Activated B cell treated with CpG ODN at 0.5 μM for 24 hours (primary cell): Measurements from ENCODE around the gene PNPLA3. TPM values are rescaled to one million over a fixed set of nuclear protein-coding genes. Genes with fewer than 3 reads are reported as not detected.

Experiments
- ATAC-seq: fragments of 200-7000 bp; cut with Tn5 transposase; one replicate; pipeline ENCODE4 v1.10.0; 2021; ENCODE audit warnings: low read depth, mild to moderate bottlenecking, moderate library complexity
- CTCF ChIA-PET: fragments of 350-600 bp; sonication (Branson Sonifier 250); formaldehyde crosslinking; loops from one replicate; lab custom pipeline; 2021; ENCODE audit warnings: antibody characterized with exemption; lab: Charles Lee
- POLR2A ChIA-PET: fragments of 350-600 bp; sonication (Branson Sonifier 250); formaldehyde crosslinking; loops from one replicate; lab custom pipeline; 2021; ENCODE audit warnings: antibody characterized with exemption; lab: Charles Lee
- DNase-seq: peaks from one replicate; pipeline ENCODE4 v3.0.0; 2022
- H3K27ac Mint-ChIP-seq: one replicate; pipeline ENCODE4 v1.8.0; 2020; ENCODE audit warnings: mixed read lengths
- H3K27me3 Mint-ChIP-seq: one replicate; pipeline ENCODE4 v1.8.0; 2021; ENCODE audit warnings: mixed read lengths
- H3K36me3 Mint-ChIP-seq: one replicate; pipeline ENCODE4 v1.8.0; 2021; ENCODE audit warnings: low read depth, mixed read lengths
- H3K4me1 Mint-ChIP-seq: one replicate; pipeline ENCODE4 v1.8.0; 2021; ENCODE audit warnings: mixed read lengths
- H3K4me3 Mint-ChIP-seq: one replicate; pipeline ENCODE4 v1.8.0; 2020; ENCODE audit warnings: mild to moderate bottlenecking, mixed read lengths
- H3K9me3 Mint-ChIP-seq: one replicate; pipeline ENCODE4 v1.8.0; 2020; ENCODE audit warnings: mixed read lengths
- CTCF ChIP-seq: fragments of 200-600 bp; IDR thresholded peaks from one replicate; pipeline ENCODE4 v1.8.0; 2022; ENCODE audit warnings: antibody characterized with exemption, mild to moderate bottlenecking
- intact Hi-C: fragments of 100-400 bp; cut with micrococcal nuclease; formaldehyde crosslinking; loops from one replicate; pipeline ENCODE4 v1.15.1; 2024
- total RNA-seq: library from RNA; stranded (reverse); gene quantifications from 2 replicates; pipeline ENCODE4 v1.2.3, GENCODE V29; 2022

The PNPLA3 gene
- 0.33 TPM in 1 of 2 replicates, not detected in the other for total RNA-seq

DNA sequence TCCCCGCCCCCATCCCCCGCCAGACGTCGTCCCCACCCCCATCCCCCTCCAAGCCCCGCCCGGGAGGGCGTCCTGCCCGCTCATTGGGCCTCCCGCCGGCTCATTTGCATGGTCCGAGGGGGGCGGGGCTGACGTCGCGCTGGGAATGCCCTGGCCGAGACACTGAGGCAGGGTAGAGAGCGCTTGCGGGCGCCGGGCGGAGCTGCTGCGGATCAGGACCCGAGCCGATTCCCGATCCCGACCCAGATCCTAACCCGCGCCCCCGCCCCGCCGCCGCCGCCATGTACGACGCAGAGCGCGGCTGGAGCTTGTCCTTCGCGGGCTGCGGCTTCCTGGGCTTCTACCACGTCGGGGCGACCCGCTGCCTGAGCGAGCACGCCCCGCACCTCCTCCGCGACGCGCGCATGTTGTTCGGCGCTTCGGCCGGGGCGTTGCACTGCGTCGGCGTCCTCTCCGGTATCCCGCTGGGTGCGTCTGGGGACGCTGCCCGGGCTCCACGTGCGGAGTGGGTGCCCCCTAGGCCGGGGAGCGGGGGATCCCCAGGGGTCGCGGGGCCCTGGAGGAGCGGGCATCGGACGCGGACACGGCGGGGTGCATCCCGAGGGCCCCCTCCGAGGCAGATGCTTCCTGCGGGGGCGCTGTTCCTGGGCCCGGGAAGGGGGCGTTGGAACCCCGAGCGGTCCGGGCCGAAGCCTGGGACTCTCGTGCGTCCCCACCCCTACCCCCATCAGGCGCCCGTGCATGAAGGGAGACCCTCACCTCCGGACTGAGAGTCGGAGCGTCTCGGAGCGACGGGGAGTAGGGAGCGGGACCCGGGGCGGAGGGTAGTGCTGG, at the start of gene PNPLA3:
Gene PNPLA3, plus strand, starts transcription at position 175 of the 834 bp plus-strand sequence. Its CDS starts 107 bp downstream, at position 282.
- ChIA-PET POLR2A (interaction anchor here (1.3 kb wide), 1 partner anchor 31 kb away, joined by 3 read pairs; the partner anchor contains the start of gene SAMM50), CTCF (interaction anchor here (1.2 kb wide), 1 partner anchor 69 kb away, joined by 3 read pairs; no protein-coding TSS in a partner anchor)
- DNase-seq (peak; percentile 60), ATAC-seq (peak; percentile 85)
- no peaks in the 10 kb centered on the region for H3K36me3 Mint-ChIP-seq
- H3K4me3 Mint-ChIP-seq, result peak within 1 kb of the TSS; percentile 88
- peak within 1 kb of the TSS; percentile 46 for H3K27ac Mint-ChIP-seq
- intact Hi-C loops, result loop anchor here (1.0 kb wide), 1 partner anchor 31 kb away; the partner anchor contains the start of gene SAMM50
- no peak for TF ChIP-seq CTCF
- H3K27me3 Mint-ChIP-seq, result peaks cover 30% of the 10 kb centered on the region
- no peaks in the 10 kb centered on the region for H3K9me3 Mint-ChIP-seq
- peaks cover 6% of the 10 kb centered on the region for H3K4me1 Mint-ChIP-seq

- no peak for ATAC-seq
- ChIA-PET CTCF (no interaction called here), POLR2A (no interaction called here)
- intact Hi-C loops, result no loop called here
- no peak overlapping the region for H3K27ac Mint-ChIP-seq
- H3K4me3 Mint-ChIP-seq, result no peak overlapping the region
- no peak for DNase-seq
- peaks cover 48% of the 10 kb centered on the region for H3K27me3 Mint-ChIP-seq
- H3K4me1 Mint-ChIP-seq, result no peaks in the 10 kb centered on the region
- no peaks in the 10 kb centered on the region for H3K9me3 Mint-ChIP-seq
- no peak for TF ChIP-seq CTCF
- no peaks in the 10 kb centered on the region for H3K36me3 Mint-ChIP-seq
Observed at GRCh38 chr22:43876866-43877509, 46.6 kb upstream of the PNPLA3 start.

- no peak overlapping the region for H3K4me3 Mint-ChIP-seq
- H3K4me1 Mint-ChIP-seq, result no peaks in the 10 kb centered on the region
- no peaks in the 10 kb centered on the region for H3K9me3 Mint-ChIP-seq
- ATAC-seq, result no peak
- TF ChIP-seq CTCF, result no peak
- H3K36me3 Mint-ChIP-seq, result no peaks in the 10 kb centered on the region
- peaks cover 48% of the 10 kb centered on the region for H3K27me3 Mint-ChIP-seq
- no peak overlapping the region for H3K27ac Mint-ChIP-seq
- ChIA-PET POLR2A (no interaction called here), CTCF (no interaction called here)
- intact Hi-C loops, result no loop called here
- no peak for DNase-seq
Observed at GRCh38 chr22:43878079-43878795, 45.4 kb upstream of the PNPLA3 start.

GRCh38 chr22:43878831-43879550, 44.6 kb upstream of the PNPLA3 start:
- TF ChIP-seq CTCF, result no peak
- peaks cover 42% of the 10 kb centered on the region for H3K27me3 Mint-ChIP-seq
- no peaks in the 10 kb centered on the region for H3K36me3 Mint-ChIP-seq
- no peaks in the 10 kb centered on the region for H3K4me1 Mint-ChIP-seq
- DNase-seq (no peak), ATAC-seq (no peak)
- no peak overlapping the region for H3K27ac Mint-ChIP-seq
- CTCF ChIA-PET, result no interaction called here
- H3K4me3 Mint-ChIP-seq, result no peak overlapping the region
- intact Hi-C loops, result no loop called here
- POLR2A ChIA-PET, result no interaction called here
- no peaks in the 10 kb centered on the region for H3K9me3 Mint-ChIP-seq
